ENCODE data around the gene TXNIP. TPM values are rescaled to one million over a fixed set of nuclear protein-coding genes. Genes with fewer than 3 reads are reported as not detected.

The TXNIP gene
- polyA plus RNA-seq, 1 of the 3 experiments (the other 2 are of a cell fraction): 44.6 TPM

GRCh38 chr1:145962157-145963102 lies 33.9 kb downstream of the TXNIP start:
- H3K79me2 ChIP-seq (ENCODE audit: insufficient read depth): peaks cover 4% of the 10 kb centered on the region; the same call in 1 of the 2 replicates
- no peaks in the 10 kb centered on the region for H3K27me3 ChIP-seq (ENCODE audit: insufficient read depth)
- DNase-seq: peak; percentile 68
- peak overlapping the region; percentile 83 to 98 for H3K27ac ChIP-seq (ENCODE audit: low read depth in 2 of 2, low read length in 1 of 2)
- H3F3A ChIP-seq (replicated peaks; ENCODE audit: insufficient read depth): peaks cover 29% of the 10 kb centered on the region
- WGBS (ENCODE audit: low lambda C conversion rate): 38% methylated on average over 15 of the region's 36 CpGs
- no peaks in the 10 kb centered on the region for H3K9me2 ChIP-seq
- peak overlapping the region; percentile 95 for H3K4me2 ChIP-seq
- H3K4me3 ChIP-seq (ENCODE audit: low read depth in 2 of 2, low read length in 1 of 2): peak overlapping the region; percentile 76 to 78
- no peaks in the 10 kb centered on the region for H4K20me1 ChIP-seq (ENCODE audit: insufficient read depth)
- no peaks in the 10 kb centered on the region for H3K9me3 ChIP-seq
- POLR2A ChIA-PET: interaction anchor here (0.6 to 3.8 kb wide), 2 partner anchors 35 to 89 kb away, joined by 3 to 31 read pairs; partner anchors contain the start of gene RBM8A
- H2AFZ ChIP-seq (ENCODE audit: low read depth): peak overlapping the region; percentile 77
- TF ChIP-seq MAX (IDR thresholded peaks at IDR 0.05; ENCODE audit: low read depth) (0 out of 2 replicates have a peak, but pooled peaks have one; percentile 0), PBX3 (IDR thresholded peaks at IDR 0.05) (no peak), TAF1 (IDR thresholded peaks at IDR 0.05; ENCODE audit: borderline replicate concordance, low read depth, low read length) (0 out of 2 replicates have a peak, but pooled peaks have one; percentile 19), MEF2A (IDR thresholded peaks at IDR 0.05; ENCODE audit: borderline replicate concordance, low read depth) (peak; percentile 72; the same call in 1 of the 2 replicates), FOSL2 (IDR thresholded peaks at IDR 0.05; ENCODE audit: borderline replicate concordance, low read depth) (no peak), REST (IDR thresholded peaks at IDR 0.05; ENCODE audit: low read depth, low read length) (no peak)
- H3K4me1 ChIP-seq (ENCODE audit: control insufficient read depth in 1 of 2, insufficient read depth in 2 of 2, low read depth in 1 of 2, low read length in 1 of 2): peaks cover 25 to 45% of the 10 kb centered on the region in 2 experiments
- H3K36me3 ChIP-seq (replicated peaks in 1 of 2; ENCODE audit: control insufficient read depth in 1 of 2, insufficient read depth in 2 of 2, low read length in 1 of 2): peaks cover 0 to 5% of the 10 kb centered on the region in 2 experiments
- CTCF ChIA-PET: interaction anchor here (0.6 to 3.3 kb wide), 6 partner anchors 15 to 117 kb away, joined by 3 to 16 read pairs (median 4); partner anchors contain the start of gene NUDT17
- peak overlapping the region; percentile 58; the same call in 1 of the 2 replicates for H3K9ac ChIP-seq
